Endothelial cell of umbilical vein (primary cell): Measurements from ENCODE around the gene CHST8. TPM values are rescaled to one million over a fixed set of nuclear protein-coding genes. Genes with fewer than 3 reads are reported as not detected.

Source experiments
- BruUV-seq: library from RNA; stranded (reverse); fragments of 400-500 nt; replicated peaks from 2 replicates; lab custom pipeline; 2021; lab: Mats Ljungman, UMichigan
- CTCF ChIA-PET: fragments of 300-600, 350-600 bp; sonication (Branson Sonifier 250); formaldehyde crosslinking; loops from one replicate; lab custom pipeline; 2021; ENCODE audit warnings: antibody characterized with exemption, inconsistent platforms; lab: Charles Lee
- POLR2A ChIA-PET: fragments of 300-600, 350-600 bp; sonication (Branson Sonifier 250); formaldehyde crosslinking; loops from one replicate; lab custom pipeline; 2021; ENCODE audit warnings: antibody characterized with exemption, inconsistent platforms; lab: Charles Lee
- DNase-seq: peaks from one replicate; pipeline ENCODE4 v3.0.0-alpha.2; 2011; ENCODE audit warnings: low read depth, low spot score
- FAIRE-seq: peaks from 2 replicates; lab custom pipeline; 2011; peaks lifted over from hg19 to GRCh38; lab: Jason Lieb, UNC
- H2AFZ ChIP-seq: 2 replicates; pipeline ENCODE4 v1.6.0; 2012; ENCODE audit warnings: low read depth, low read length, control low read depth, inconsistent platforms
- H3K27ac ChIP-seq: 2 replicates; pipeline ENCODE4 v1.5.1; 2011; ENCODE audit warnings: low read depth, mild to moderate bottlenecking, control low read depth, low read length, moderate library complexity; ENCODE audit not compliant: insufficient read depth
- H3K27me3 ChIP-seq, 2 experiments: 2 replicates each; pipeline versions ENCODE4 v1.6.0 to v1.6.1; 2011; ENCODE audit warnings: low read length in 2 of 2, mixed read lengths in 1 of 2; ENCODE audit not compliant: control insufficient read depth in 2 of 2, insufficient read depth in 2 of 2
- H3K36me3 ChIP-seq, 2 experiments: 2 replicates in 1 of 2; 3 replicates in 1 of 2; pipeline ENCODE4 v1.5.1; 2011; ENCODE audit warnings: low read length in 2 of 2, mild to moderate bottlenecking in 1 of 2, moderate library complexity in 1 of 2; ENCODE audit not compliant: control insufficient read depth in 2 of 2, insufficient read depth in 2 of 2; ENCODE audit errors: extremely low read depth in 1 of 2
- H3K4me1 ChIP-seq: 3 replicates; pipeline ENCODE4 v1.5.1; 2011; ENCODE audit warnings: mild to moderate bottlenecking, low read length; ENCODE audit not compliant: control insufficient read depth, insufficient read depth; ENCODE audit errors: extremely low read depth
- H3K4me2 ChIP-seq: 2 replicates; pipeline ENCODE4 v1.6.1; 2011; ENCODE audit warnings: low read length, control low read depth, mixed read lengths; ENCODE audit not compliant: insufficient read depth
- H3K4me3 ChIP-seq, 3 experiments: fragments of 200-600 bp in 1 of 3; sonication (generic), shearing (Covaris generic) in 1 of 3; replicated peaks in 1 of 3; 2 replicates each; pipeline ENCODE4 v1.5.1; 2011 to 2016; ENCODE audit warnings: control low read depth in 3 of 3, low read length in 3 of 3, mild to moderate bottlenecking in 2 of 3, inconsistent platforms in 1 of 3, low read depth in 1 of 3, moderate library complexity in 1 of 3; ENCODE audit not compliant: insufficient read depth in 1 of 3
- H3K79me2 ChIP-seq: 2 replicates; pipeline ENCODE4 v1.6.0; 2012; ENCODE audit warnings: low read length, inconsistent platforms; ENCODE audit not compliant: control insufficient read depth, insufficient read depth
- H3K9ac ChIP-seq: replicated peaks from 2 replicates; pipeline ENCODE3; 2011; ENCODE audit warnings: low read length, control low read depth; ENCODE audit not compliant: insufficient read depth; ENCODE audit errors: extremely low read depth
- H3K9me1 ChIP-seq: replicated peaks from 3 replicates; pipeline ENCODE4 v1.6.0; 2011; ENCODE audit warnings: mild to moderate bottlenecking, low read length; ENCODE audit not compliant: control insufficient read depth, insufficient read depth; ENCODE audit errors: extremely low read depth
- H3K9me3 ChIP-seq: replicated peaks from 2 replicates; pipeline ENCODE4 v1.5.1; 2012; ENCODE audit warnings: low read length, inconsistent platforms; ENCODE audit not compliant: control insufficient read depth, insufficient read depth
- H4K20me1 ChIP-seq: replicated peaks from 2 replicates; pipeline ENCODE3; 2011; ENCODE audit warnings: mild to moderate bottlenecking, low read length; ENCODE audit not compliant: control insufficient read depth, insufficient read depth; ENCODE audit errors: extremely low read depth
- EZH2 ChIP-seq: IDR thresholded peaks from 2 replicates; pipeline ENCODE4 v1.6.1; 2012; ENCODE audit warnings: borderline replicate concordance, low read depth, mild to moderate bottlenecking, moderate library complexity, low read length, inconsistent platforms; ENCODE audit not compliant: severe bottlenecking
- FOS ChIP-seq: IDR thresholded peaks from 2 replicates; pipeline ENCODE4 v1.6.1; 2011; ENCODE audit warnings: mild to moderate bottlenecking, low read length, moderate library complexity, borderline replicate concordance; ENCODE audit not compliant: insufficient read depth
- GATA2 ChIP-seq: IDR thresholded peaks from 2 replicates; pipeline ENCODE4 v1.7.0; 2011; ENCODE audit warnings: low read depth, mild to moderate bottlenecking, moderate library complexity, mixed read lengths, low read length; ENCODE audit not compliant: insufficient read length, insufficient read depth
- JUN ChIP-seq: IDR thresholded peaks from 2 replicates; pipeline ENCODE4 v1.6.1; 2011; ENCODE audit warnings: borderline replicate concordance, low read depth; ENCODE audit not compliant: insufficient read length, insufficient read depth
- MYC ChIP-seq: IDR thresholded peaks from one replicate; pipeline ENCODE4 v1.6.1; 2011; ENCODE audit warnings: mild to moderate bottlenecking, low read depth, low read length
- POLR2A ChIP-seq: IDR thresholded peaks from 2 replicates; pipeline ENCODE4 v1.6.1; 2012; ENCODE audit warnings: low read depth, mild to moderate bottlenecking, control low read depth, low read length
- POLR2AphosphoS5 ChIP-seq: IDR thresholded peaks from 2 replicates; pipeline ENCODE4 v1.6.1; 2012; ENCODE audit warnings: low read depth, mild to moderate bottlenecking, control low read depth, low read length, moderate library complexity; ENCODE audit not compliant: insufficient read depth
- dilution Hi-C: fragments of 300-500 bp; cut with MboI; formaldehyde crosslinking; loops from one replicate; pipeline ENCODE4 v1.15.0; 2019; ENCODE audit warnings: low sequenced_read_pairs; ENCODE audit not compliant: extremely low pct_ligation_motif_present
- intact Hi-C: fragments of 100-400 bp; cut with micrococcal nuclease; formaldehyde crosslinking; loops from one replicate; pipeline ENCODE4 v1.10.0; 2022
- polyA plus RNA-seq, 4 experiments: library from polyadenylated mRNA; depleted of rRNA in 3 of 4; stranded (reverse) in 3 of 4; unstranded in 1 of 4; fragments of >200 nt; gene quantifications; 2 replicates each; pipeline versions ENCODE4 v1.2.1 to v1.2.3, GENCODE V29; 2011 to 2012; ENCODE audit warnings: missing spikeins in 1 of 4
- total RNA-seq: library from RNA; stranded (reverse); gene quantifications from 2 replicates; pipeline ENCODE4 v1.2.3, GENCODE V29; 2021
- TF ChIP-seq, protein P1 (sequence below): IDR thresholded peaks from 2 replicates; pipeline ENCODE4 v1.6.1; 2011; ENCODE audit not compliant: insufficient read depth, insufficient read length
- TF ChIP-seq, protein P2 (sequence below), 2 donors: IDR thresholded peaks; 1 replicate in 1 of 2; 2 replicates in 1 of 2; pipeline ENCODE4 v1.5.1; 2011; ENCODE audit warnings: low read length in 2 of 2, mild to moderate bottlenecking in 2 of 2, moderate library complexity in 2 of 2, control low read depth in 1 of 2, inconsistent platforms in 1 of 2, low read depth in 1 of 2; ENCODE audit not compliant: insufficient read depth in 1 of 2; ENCODE audit errors: extremely low read depth in 1 of 2

CHST8 gene
- total and polyA plus RNA-seq, 2 donors (not counting 3 experiments of a cell fraction or from before 2014, with no cell fraction given), result not detected

DNA sequence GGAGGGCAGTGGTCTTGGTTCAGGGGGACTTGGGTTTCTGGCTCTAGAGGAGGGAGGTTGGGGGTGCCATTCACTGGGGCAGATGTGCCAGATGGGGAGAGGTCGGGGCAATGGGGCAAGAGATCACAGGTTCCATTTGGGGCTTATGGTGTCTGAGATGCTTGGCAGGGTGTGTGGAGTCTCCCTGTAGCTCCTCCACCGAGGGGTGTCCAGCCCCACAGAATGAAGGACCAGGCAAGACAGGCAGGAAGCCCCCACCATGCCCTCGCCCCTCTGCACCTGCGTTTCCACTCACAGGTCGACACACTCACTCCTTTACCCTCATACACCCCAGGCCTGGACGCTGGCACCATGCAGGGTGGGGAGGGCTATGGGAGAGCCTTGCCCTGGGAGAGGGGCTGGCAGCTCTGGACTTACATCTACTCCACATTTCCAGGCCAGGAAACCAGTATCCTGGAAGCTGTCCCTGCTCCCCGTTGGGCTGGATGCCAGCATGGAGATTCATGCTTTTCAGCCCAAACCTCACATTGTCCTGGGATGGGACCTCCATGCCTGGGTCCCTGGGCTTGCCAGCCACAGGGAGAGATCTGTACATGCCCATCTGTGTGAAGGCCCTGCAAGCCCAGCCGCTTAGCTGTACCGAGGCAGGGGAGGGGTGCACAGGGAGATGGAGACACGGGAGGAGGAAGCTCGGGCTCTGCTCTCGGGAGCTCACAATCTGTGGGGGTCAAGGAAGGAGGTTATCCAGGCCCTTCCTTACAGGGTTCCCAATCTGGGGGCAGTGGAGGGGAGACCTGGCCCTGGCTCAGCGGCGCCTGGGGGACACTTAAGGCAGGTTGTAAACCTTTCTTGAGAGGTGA, 77.1 kb downstream of the CHST8 start:
- intact Hi-C loops, result no loop called here
- POLR2A ChIA-PET, result no interaction called here

More for the DNA sequence above, 77.1 kb downstream of the CHST8 start:
- Histone ChIP-seq H3K4me3 (no peak overlapping the region), H3K9me3 (no peaks in the 10 kb centered on the region), H4K20me1 (no peaks in the 10 kb centered on the region), H3K9me1 (no peaks in the 10 kb centered on the region), H3K4me2 (no peak overlapping the region), H3K27ac (no peak overlapping the region), H3K27me3 (no peaks in the 10 kb centered on the region), H3K36me3 (no peaks in the 10 kb centered on the region), H3K79me2 (no peaks in the 10 kb centered on the region), H3K4me1 (no peaks in the 10 kb centered on the region), H3K9ac (no peak overlapping the region), H2AFZ (no peak overlapping the region)
- TF ChIP-seq GATA2 (no peak), EZH2 (no peak), FOS (no peak), POLR2AphosphoS5 (no peak), POLR2A (no peak), MYC (no peak), JUN (no peak)
- TF ChIP-seq, protein P1, sequence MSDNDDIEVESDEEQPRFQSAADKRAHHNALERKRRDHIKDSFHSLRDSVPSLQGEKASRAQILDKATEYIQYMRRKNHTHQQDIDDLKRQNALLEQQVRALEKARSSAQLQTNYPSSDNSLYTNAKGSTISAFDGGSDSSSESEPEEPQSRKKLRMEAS, result no peak
- TF ChIP-seq, protein P2, sequence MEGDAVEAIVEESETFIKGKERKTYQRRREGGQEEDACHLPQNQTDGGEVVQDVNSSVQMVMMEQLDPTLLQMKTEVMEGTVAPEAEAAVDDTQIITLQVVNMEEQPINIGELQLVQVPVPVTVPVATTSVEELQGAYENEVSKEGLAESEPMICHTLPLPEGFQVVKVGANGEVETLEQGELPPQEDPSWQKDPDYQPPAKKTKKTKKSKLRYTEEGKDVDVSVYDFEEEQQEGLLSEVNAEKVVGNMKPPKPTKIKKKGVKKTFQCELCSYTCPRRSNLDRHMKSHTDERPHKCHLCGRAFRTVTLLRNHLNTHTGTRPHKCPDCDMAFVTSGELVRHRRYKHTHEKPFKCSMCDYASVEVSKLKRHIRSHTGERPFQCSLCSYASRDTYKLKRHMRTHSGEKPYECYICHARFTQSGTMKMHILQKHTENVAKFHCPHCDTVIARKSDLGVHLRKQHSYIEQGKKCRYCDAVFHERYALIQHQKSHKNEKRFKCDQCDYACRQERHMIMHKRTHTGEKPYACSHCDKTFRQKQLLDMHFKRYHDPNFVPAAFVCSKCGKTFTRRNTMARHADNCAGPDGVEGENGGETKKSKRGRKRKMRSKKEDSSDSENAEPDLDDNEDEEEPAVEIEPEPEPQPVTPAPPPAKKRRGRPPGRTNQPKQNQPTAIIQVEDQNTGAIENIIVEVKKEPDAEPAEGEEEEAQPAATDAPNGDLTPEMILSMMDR (IDR thresholded peaks at IDR 0.05; ENCODE audit: extremely low read depth in 1 of 2, insufficient read depth in 1 of 2, low read depth in 1 of 2, low read length in 2 of 2), result no peak
- no TSS peak for BruUV-seq
- dilution Hi-C loops, result no loop called here
- CTCF ChIA-PET, result interaction anchor here (1.1 kb wide), 1 partner anchor 268 kb away, joined by 3 read pairs; no protein-coding TSS in a partner anchor
- DNase-seq, result no peak
- no peak for FAIRE-seq
